GM18526 (cell line): ENCODE data around the gene MC1R.

Source experiments
- POLR2A ChIP-seq: IDR thresholded peaks from 3 replicates; pipeline ENCODE4 v1.6.1; 2011; ENCODE audit not compliant: insufficient read length; ENCODE audit errors: extremely low read depth

The MC1R gene

DNA sequence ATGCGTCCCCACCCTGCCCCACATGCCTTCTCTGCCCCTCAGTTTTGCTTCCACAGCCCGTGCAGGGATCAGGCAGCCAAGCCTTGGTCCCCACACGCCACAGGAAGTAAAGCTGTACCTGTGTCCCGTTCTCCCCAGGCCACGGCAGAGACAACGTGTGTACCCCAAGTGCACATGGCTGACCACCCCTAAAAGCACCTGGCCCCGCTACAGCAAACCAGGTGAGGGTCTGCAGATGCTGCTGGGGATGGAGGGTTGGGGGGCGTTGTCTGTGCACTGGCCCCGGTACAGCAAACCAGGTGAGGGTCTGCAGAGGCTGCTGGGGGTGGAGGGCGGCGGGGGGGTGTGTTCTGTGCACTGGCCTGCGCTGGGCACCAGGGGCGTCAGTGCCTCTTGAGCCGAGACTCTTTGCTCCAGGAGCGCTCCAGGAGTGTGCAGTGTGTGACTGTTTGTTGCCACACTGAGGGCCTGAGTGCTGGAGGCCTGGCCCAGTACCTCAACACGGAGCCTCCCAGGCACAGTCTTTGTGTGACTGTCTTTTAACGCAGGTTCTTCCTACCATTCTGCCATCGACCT is 26.5 kb upstream of the MC1R start:
- TF ChIP-seq POLR2A = no peak

DNA sequence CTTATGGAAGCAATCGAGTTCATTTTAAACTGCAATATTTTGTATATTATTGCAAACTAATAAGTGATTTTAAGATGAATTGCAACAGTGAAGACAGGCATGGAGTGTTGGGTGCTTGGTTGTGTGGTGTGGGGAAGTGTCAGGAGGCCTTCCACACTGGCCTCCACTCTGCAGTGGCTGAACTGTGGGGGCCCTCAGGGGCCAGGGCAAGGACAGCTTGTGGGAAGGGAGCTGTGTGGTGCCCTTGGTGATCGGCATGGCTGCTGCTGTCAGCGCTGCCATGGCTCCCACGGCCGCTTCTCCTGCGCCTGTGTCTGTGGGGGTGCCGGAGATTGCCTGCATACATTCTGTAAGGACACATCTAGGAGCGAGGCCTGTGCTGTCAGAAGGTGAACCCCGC is 26.0 kb upstream of the MC1R start:
- no peak for TF ChIP-seq POLR2A

DNA sequence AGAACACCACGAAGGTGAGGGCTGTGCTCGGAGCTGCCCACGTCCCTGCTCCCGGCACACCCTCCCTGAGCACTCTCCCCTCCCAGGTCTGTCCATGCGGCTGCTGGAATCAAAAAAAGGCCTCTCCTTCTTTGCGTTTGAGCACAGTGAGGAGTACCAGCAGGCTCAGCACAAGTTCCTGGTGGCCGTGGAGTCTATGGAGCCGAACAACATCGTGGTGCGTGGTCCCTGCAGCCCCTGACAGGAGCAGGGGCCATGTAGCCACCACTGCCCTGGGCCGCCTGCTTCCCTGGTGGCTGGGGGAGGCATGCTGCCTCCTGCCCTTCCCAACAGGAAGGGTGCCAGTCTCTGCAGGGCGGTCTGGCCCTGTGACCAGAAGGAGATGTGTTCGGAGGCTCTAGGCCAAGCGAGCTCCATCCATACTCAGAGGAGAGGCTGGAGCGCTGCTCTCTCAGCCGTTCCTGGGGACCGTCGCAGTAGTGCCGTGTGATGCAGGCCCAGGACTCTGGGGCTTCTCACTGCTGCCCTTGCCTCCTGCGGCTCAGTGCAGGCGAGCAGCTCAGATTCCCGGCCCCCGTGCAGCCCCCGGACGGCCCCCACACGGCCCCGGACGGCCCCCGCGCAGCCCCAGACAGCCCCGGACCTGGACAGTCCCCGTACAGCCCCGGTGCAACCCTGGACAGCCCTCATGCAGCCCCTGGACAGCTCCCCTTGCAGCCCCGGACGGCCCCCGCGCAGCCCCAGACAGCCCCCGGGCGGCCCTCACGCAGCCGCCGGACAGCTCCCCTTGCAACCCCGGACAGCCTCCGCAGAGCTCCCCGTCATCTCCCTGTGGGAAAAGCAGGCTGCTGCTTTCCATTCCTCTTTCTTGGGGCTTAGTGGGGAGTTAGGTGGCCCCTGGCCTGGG is 24.8 kb upstream of the MC1R start:
- no peak for TF ChIP-seq POLR2A

DNA sequence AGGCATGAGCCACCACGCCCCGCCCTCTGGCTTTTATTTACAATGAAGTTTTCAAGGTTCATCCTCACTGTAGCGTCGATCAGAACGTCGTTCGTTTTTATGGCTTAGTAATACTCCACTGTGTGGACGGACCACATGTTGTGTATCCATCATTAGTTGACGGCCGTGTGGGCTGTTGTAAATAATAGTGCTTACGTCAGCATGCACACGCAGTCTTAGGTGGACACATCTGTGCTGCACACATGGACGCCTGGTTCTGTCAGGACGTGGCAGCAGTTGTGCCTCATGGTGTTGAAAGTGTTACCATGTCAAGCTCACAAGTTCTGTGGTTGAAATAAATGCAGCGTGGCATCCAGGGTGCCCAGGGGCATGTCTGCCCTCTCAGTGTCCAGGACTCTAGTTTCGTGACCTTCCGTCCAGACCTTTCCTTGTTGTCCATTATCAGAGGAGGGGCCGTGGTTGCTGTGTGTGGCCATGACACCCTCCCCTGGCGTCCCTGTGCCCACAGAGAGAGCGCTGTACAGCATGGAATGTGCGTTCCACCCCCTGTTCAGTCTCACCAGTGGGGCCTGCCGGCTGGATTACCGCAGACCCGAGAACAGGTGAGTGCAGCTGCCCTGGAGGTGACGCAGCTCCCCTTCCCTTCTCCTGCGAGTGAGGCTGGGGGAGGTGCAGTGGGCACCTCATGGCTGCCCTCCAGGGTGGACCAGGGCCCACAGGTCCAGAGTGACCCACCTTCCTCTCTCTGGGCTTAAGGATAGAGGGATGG is 23.0 kb upstream of the MC1R start:
- TF ChIP-seq POLR2A = no peak

DNA sequence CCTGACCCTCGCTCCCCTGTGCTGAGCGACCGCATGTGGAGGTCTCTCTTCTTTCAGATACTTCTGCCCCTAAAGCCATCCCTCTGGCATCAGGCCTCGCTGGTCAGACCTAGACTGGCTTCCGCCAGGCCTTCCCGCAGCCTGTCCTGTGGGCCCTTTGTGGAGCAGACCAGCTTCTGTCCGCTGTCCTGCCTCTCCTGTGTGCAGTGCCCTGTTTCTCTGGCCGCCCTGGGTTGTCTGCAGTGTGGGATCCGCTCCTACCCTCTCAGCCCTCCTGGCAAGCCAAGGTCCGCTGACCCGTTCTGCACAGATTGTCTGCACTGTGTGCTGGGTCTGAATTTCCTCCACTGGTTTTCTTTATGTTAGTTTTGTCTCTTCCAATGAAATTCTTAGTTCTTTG is 21.5 kb upstream of the MC1R start:
- TF ChIP-seq POLR2A = no peak

DNA sequence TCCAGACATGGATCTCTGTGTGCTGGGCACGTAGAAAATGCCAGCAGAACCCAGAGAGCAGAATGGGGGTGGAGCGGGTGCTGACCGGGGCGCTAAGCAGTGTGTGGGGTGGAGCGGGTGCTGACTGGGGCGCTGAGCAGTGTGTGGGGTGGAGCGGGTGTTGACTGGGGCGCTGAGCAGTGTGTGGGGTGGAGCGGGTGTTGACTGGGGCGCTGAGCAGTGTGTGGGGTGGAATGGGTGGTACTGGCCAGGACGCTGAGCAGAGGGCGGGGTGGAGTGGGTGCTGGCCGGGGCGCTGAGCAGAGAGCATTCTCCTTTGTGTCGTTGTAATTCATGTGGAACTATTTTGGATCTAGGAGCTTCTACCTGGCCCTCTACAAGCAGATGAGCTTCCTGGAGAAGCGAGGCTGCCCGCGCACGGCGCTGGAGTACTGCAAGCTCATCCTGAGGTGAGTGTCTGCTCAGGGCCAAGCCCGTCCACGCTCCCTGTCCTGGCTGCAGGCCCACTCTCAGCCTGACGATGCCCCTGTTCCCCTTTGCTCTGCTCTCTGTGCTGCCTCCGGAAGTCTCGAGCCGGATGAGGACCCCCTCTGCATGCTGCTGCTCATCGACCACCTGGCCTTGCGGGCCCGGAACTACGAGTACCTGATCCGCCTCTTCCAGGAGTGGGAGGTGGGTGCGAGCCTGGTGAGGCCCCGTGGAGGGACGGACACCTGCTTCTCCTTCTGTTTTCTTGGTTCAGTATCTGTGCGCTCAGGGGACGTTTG is 20.3 kb upstream of the MC1R start:
- no peak for TF ChIP-seq POLR2A

DNA sequence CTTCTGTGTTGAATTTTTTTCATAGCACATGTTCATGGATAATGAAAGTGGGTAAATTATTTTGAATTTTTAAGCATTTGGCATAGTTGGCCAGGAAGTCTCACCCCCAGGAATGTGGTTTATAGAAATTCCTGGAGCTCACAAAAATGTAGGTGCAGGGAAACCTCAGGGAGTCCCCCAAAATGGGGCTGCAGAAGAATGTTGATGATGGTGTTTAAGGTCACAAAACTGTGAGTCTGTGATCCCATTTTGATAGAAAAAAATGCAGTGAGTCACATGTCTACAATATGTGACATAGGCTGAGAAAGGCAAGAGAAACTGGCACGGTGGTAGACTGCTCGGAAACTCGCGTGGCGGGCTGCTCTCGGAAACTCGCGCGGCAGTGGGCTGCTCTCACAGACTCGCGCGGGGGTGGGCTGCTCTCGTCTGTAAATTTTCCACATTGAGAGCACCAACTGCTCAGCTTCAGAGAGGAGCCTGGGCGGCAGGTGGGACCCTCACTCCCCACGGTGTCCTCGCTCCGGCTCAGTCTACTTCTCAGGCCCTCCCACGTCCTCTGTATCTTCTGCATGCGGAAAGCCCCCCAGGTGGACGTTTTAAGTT is 18.7 kb upstream of the MC1R start:
- TF ChIP-seq POLR2A = no peak

DNA sequence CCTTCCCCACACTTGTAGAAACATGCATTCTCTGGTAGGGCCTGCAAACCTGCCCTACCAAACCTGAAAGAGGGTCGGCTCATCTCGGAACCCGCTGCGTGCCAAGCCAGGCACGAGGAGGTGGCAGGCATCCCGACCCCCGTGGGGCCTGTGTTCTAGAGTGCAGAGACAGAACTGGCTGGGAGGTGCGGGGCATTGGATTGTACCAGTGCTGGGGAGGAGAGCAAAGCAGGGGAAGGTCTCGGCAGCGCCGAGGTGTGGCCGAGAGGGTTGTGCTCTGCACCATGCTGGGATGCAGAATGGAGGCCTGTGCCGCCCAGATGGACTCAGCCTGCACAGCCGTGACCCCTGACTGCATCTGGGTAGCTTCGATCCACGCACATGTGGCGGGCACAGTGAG is 17.8 kb upstream of the MC1R start:
- TF ChIP-seq POLR2A = no peak

DNA sequence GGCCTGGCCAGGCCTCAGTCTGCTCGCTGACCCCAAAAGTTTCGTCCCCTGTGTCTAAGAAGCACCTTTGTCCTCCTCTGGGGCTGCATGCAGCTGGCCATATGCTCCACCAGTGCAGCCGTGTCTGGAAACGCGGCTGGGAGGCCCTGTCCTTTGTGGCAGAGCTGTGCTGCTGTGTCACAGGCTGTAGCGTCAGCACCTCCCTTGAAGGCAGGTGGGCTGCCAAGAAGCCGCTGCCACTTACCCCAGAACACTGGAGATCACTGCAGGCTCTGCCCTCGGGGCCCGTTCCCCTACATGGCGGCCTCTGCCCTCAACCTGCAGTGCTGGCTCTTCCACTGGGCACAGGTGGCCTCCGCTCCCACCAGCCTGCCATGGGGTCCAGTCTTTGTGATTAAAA is 15.7 kb upstream of the MC1R start:
- TF ChIP-seq POLR2A = no peak

DNA sequence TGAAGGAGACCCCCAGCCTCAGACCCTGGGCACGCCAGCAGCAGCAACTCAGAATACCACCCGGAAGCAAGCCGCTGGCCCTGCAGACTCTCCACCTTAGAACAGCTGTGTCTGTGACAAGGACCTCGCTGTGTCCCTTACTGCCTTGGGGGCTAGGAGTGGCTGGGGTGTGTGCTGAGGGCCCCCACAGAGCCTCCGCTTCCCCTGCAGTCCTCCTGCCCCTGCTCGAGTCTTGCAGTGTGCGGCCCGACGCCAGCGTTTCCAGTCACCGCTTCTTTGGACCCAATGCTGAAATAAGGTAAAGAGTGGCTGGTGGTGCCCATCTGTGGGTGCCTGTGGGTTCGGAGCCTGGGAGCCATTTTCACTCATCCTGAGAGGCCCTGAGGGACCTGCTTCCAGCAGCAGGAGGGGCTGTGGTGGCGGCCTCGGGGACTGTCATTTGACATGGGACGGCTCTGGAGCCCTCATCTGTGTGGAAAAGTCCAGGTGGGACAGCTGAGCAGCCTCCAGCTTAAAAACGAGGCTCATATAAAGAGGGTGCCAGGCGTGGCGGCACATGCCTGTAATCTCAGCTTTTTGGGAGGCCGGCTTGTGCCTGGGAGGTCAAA is 14.7 kb upstream of the MC1R start:
- no peak for TF ChIP-seq POLR2A

DNA sequence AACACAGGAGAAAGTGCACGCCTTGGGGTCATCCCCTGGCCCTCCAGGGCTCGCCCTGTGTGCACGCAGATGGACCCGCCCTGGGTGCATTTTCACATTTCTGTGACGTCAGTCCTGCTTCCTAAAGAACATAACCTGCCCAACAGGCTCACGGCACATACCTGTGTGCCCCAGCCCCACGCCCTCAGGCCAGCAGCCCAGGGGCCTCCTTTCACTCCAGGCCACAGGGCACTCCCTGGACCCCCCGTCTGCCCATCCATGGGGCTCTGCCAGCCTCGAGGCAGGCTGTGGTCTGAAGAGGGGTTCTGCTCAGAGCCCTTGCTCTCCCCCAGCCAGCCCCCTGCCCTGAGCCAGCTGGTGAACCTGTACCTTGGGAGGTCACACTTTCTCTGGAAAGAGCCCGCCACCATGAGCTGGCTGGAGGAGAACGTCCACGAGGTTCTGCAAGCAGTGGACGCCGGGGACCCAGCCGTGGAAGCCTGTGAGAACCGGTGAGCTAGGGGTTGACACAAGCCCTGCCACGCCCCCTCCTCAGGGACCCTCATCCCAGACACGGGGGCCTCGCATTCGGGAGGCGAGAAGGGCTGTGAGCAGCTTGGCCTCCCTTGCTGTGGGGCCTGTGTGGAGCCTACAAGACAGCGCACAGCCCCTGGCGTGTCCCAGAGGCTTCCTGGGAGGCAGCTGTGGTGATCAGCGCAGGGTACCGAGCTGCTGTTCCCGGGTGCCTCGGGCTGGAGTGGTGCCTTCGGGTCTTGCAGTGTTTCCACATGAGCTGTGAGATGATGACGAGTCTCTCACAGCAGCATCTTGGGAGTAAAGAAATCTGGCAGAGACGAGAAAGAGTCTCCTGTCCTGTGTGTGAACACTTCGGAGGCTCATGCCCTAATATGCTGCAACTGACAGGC is 13.8 kb upstream of the MC1R start:
- no peak for TF ChIP-seq POLR2A

DNA sequence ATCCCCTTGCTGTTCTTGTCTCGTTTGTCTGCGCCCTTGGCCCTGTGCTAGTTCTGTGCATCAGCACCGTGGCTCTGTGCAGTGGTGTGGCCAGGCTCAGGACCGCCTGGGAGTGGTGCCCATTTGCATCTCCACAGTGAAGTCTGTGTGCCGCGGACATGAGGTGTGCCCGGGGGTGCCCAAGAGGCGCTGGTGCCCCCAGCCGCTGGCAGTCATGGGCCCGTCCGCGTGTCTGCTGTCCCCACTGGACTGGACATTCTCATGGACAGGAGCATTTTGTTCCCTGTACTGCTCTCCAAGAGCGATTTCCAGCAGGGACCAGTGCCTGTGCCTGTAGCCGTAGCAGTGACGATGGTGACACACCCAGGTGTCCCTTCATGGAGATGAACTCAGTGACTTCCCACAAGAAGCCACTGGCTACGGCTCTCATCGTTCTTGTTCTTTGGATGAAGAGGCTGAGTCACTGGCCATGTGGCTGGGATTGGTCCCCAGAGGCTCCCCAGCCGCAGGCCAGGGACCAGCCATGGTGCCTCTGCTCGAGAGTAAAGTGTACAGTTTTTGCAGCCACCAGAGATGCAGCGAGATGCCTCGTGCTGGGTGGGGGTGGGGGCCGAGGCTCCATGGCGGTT is 13.0 kb upstream of the MC1R start:
- no peak for TF ChIP-seq POLR2A
